ENCODE measurements around the gene ALPP.
A peak's percentile ranks its signal among the peaks of the same experiment; 100 is the strongest.
"Not testable (repeated sequence)": the region's sequence is repeated elsewhere in the genome, so short reads cannot be mapped to it uniquely, and the experiment has no call there.

The ALPP gene

DNA sequence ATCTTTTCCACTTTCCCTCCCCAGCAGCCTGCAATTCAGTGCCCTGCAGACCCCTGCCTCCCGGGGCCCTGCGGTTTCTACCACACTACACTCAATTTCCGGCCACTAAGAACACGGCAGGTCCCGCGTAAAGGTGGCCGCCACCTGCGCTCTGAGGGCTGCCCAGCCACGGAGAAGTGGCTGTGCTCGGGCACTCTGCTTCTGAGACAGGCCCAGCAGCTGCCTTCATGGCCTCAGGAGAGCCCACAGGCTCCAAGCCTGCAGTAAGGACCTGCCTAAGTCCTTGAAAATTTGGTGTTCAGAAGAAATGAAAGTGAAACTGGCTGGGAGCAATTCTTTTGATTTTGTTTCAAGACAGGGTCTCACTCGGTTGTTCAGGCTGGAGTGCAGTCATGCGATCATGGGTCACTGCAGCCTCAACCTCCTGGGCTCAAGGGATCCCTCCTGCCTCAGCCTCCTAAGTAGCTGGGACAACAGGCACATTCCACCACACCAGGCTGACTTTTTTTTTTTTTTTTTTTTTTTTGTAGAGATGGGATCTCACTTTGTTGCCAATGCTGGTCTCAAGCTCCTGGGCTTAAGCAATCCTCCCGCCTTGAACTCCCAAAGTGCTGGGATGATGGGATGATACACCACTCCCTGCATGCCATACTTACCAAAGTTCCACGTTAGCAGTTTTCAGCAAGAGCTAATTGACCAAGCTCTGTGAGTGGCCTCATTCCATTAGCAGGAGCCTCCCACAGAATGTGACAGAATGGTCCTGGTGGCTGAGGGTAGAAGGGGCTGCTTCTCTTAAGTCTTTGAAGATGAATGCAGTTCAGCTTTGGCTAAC lies 14.6 kb upstream of the ALPP start:
- DNase-seq (ENCODE audit: low spot score), result no peak

GRCh38 chr2:232364806-232365594 lies 13.6 kb upstream of the ALPP start:
- not testable (repeated sequence) for DNase-seq (ENCODE audit: low spot score)

DNA sequence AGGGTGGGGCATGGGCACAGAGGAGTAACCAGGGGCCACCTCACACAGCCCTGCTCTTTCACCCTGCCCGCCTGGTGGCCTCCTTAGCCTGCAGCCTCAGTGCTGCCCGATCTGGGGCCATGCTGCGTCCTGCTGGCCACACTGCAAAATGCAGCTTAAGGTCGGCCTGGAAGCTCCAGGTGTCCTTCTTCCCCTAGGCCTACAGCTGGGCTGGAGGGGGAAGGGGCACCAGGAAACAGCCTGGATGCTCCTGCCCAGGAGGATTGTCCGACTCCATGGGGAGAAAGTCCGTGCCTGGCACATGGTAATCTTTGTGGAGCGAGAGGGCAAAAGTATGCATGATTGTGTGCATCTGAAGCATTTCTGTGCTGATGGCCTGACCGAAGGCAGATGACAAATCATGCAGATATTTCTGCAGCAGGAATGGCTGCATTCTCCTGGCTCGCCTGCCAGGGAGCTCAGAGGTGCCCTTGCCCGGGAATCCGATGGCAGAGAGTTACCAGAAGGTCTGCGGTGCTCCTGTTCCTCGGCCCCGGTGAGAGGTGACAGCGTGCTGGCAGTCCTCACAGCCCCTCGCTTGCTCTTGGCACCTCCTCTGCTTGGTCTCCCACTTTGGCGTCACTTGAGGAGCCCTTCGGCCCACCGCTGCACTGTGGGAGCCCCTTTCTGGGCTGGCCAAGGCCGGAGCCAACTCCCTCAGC lies 12.8 kb upstream of the ALPP start:
- peak; percentile 66 for DNase-seq (ENCODE audit: low spot score)

DNA sequence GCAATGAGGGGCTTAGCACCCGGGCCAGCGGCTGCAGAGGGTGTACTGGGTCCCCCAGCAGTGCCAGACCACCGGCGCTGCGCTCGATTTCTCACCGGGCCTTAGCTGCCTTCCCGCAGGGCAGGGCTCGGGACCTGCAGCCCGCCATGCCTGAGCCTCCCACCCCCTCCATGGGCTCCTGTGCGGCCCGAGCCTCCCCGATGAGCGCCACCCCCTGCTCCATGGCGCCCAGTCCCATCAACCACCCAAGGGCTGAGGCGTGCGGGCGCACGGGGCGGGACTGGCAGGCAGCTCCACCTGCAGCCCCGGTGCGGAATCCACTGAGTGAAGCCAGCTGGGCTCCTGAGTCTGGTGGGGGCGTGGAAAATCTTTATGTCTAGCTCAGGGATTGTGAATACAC lies 12.1 kb upstream of the ALPP start:
- DNase-seq (ENCODE audit: low spot score), result not testable (repeated sequence)

GRCh38 chr2:232367016-232367415 lies 11.5 kb upstream of the ALPP start:
- no peak for DNase-seq (ENCODE audit: low spot score)

- no peak for DNase-seq (ENCODE audit: low spot score)
These were observed 10.8 kb upstream of the ALPP start for GRCh38 chr2:232367591-232368233.

DNA sequence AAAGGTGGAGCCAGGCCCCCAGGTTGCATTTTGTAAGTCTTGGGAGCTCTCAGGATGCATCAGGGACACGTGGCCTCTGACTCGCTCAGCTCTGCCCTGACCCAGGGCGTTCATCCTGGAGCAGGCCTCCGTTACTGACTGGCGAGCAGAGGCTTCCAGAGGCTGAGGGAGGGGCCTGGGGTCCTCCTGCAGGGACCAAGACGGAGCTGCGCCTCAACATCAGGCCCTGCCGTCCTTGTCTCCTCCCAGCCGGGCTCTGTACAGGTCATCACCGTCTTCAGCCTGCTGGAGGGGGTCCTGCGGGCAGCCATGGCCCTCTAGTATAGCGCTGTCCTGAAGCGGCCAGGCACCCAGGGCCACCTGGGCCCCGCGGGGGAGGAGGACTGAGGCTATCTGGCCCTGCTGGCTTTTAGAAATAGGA lies 10.2 kb upstream of the ALPP start:
- DNase-seq (ENCODE audit: low spot score), result no peak

DNA sequence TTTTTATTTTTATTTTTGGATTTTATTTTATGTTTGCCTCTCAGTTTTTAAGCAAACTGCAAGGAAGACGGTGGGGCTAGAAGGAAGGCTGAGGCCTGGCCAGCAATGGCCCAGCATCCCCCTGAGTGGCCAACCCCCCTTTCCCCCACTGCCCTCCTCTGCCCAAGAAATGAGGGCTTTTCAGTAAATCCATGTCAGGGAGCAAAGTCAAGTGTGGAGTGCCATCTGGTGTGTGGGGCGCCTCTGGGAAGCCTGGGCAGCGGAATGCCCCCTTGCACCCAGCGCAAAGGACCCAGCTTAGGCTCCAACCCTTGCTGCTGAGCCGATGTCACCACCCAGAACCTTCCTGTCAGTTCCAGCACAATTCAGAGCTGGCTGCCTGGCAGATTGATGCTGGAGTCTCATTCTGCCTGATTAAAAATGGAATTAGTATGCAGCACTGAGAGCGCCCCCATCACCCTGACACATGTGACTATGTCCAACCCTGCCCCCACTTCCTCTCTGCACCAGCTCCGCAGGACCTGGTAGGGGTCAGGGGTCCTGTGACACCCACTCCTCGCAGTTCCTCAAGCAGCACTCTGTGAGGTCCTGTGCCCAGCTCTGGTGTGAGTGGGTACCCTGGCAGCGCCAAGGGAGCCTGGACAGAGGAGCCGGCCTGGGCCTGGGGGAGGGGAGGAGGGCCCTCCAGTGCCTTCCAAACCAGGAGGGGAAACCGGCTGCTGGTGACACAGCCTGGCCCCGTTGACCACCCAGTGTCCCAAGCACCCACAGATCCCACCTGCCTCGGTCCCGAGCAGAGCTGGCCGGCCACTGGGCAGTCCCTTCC lies 9.2 kb upstream of the ALPP start:
- DNase-seq (ENCODE audit: low spot score), result no peak

DNA sequence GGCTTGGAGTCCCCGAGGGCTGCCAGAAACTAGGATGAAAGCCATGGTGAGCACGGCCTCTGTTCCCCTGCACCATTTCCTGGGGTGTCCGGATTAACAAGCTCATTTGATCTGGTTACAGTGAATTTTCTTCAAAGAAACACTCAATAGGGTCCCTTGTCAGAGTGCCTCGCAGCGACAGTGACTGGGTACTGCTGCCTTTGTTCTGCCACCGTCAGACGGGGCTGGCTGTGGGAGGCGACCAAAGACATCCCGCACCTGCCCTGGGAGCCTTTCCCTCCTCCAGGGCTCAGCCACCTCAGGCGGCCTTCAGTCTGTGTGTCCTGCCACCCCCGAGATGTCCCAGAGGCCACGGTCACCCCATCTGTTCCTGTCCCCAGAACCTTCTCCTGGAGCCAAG lies 8.5 kb upstream of the ALPP start:
- not testable (repeated sequence) for DNase-seq (ENCODE audit: low spot score)

GRCh38 chr2:232372231-232373208 lies 6.0 kb upstream of the ALPP start:
- DNase-seq (ENCODE audit: low spot score), result peak; percentile 64

GRCh38 chr2:232374356-232374755 lies 4.2 kb upstream of the ALPP start:
- no peak for DNase-seq (ENCODE audit: low spot score)

GRCh38 chr2:232375164-232375563 lies 3.4 kb upstream of the ALPP start:
- DNase-seq (ENCODE audit: low spot score), result no peak

DNA sequence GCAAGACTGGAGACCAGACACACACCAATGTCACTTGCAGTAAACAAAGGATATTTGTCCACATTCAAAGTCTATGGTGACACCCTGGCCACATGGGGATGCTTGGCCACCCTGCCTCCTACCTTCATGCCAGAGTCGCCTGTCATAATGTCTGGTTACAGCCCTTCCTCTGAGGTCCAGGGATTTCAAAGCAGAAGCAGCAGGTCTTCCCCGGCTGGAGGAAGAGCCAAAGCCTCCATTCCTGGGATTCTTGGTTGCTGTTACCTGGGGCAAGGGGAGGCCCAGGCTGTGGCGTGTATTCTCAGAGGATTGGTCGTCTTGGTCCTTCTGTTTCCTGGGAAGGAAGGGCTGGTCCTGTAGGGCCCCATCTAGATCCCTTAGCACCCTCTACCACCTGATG lies 2.3 kb upstream of the ALPP start:
- no peak for DNase-seq (ENCODE audit: low spot score)

DNA sequence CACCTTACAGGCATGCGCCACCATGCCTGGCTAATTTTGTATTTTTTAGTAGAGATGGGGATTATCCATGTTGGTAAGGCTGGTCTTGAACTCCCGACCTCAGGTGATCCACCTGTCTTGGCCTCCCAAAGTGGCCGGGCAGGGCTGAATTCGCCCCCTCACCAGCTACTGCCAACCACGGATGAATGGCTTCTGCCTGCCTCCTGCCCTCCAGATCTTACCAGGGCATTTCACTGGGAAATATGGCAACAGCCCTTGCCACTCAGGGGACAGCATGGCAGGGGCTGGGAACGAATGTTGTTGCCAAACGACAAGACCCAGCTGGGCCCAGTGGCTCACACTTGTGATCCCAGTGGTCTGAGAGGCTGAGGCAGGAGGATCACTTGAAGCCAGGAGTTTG lies 1.8 kb upstream of the ALPP start:
- DNase-seq (ENCODE audit: low spot score), result no peak

DNA sequence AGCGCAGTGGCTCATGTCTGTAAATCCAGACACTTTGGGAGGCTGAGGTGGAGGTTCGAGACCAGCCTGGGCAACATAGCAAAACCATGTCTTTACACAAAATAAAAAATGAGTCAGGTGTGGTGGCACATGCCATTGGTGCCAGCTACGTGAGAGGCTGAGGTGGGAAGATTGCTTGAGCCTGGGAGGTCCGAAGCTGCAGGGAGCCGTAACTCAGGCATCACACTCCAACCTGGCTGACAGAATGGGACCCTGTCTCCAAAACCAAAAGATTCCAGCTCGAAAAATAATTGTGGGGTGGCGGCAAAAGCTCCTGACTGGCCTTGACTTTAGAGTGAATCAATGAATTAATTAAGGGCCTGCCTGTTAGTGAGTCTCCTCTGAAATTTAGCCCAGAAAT lies 1.2 kb upstream of the ALPP start:
- no peak for DNase-seq (ENCODE audit: low spot score)

GRCh38 chr2:232377841-232378734 lies 463 bp upstream of the ALPP start:
- DNase-seq (ENCODE audit: low spot score), result no peak

- not testable (repeated sequence) for DNase-seq (ENCODE audit: low spot score)
These were observed 1.3 kb downstream of the ALPP start for GRCh38 chr2:232379610-232380590.

Data from AG08396 (cell line).